ENCODE results near the gene LMAN1L. TPM values are rescaled to one million over a fixed set of nuclear protein-coding genes. Genes with fewer than 3 reads are reported as not detected.

LMAN1L gene
- polyA plus RNA-seq, 1 donor (not counting 4 experiments of a cell fraction or from before 2014, with no cell fraction given): not detected

- H3K4me1 ChIP-seq (ENCODE audit: control insufficient read depth, extremely low read depth, insufficient read depth, low read length): no peaks in the 10 kb centered on the region
- H3K36me3 ChIP-seq (ENCODE audit: control insufficient read depth in 2 of 2, extremely low read depth in 1 of 2, insufficient read depth in 2 of 2, low read length in 2 of 2): no peaks in the 10 kb centered on the region
- H3K27me3 ChIP-seq (ENCODE audit: control insufficient read depth, extremely low read depth, insufficient read depth, low read length): peaks cover 40% of the 10 kb centered on the region
- no peaks in the 10 kb centered on the region for H4K20me1 ChIP-seq (ENCODE audit: control insufficient read depth, extremely low read depth, insufficient read depth, low read length)
- H3K9me1 ChIP-seq (ENCODE audit: control insufficient read depth, extremely low read depth, insufficient read depth, low read length): no peaks in the 10 kb centered on the region
- H2AFZ ChIP-seq (ENCODE audit: control insufficient read depth, low read length): no peak overlapping the region
- no peak overlapping the region for H3K27ac ChIP-seq (ENCODE audit: control insufficient read depth, insufficient read depth, low read length)
- no peak overlapping the region for H3K4me3 ChIP-seq (ENCODE audit: control insufficient read depth in 2 of 3, extremely low read depth in 1 of 3, insufficient read depth in 2 of 3, low read depth in 1 of 3, low read length in 3 of 3)
- FAIRE-seq (no peak), DNase-seq (ENCODE audit: low read depth, low spot score) (no peak)
- no peaks in the 10 kb centered on the region for H3K79me2 ChIP-seq (ENCODE audit: control insufficient read depth, insufficient read depth, low read length)
- dilution Hi-C loops (cut with MboI; ENCODE audit: extremely low pct_ligation_motif_present, low sequenced_read_pairs): no loop called here
- no peaks in the 10 kb centered on the region for H3K9me3 ChIP-seq (ENCODE audit: control insufficient read depth, low read depth, low read length)
- H3K9ac ChIP-seq (ENCODE audit: control insufficient read depth, extremely low read depth, insufficient read depth, low read length): no peak overlapping the region
- no peak overlapping the region for H3K4me2 ChIP-seq (ENCODE audit: control insufficient read depth, extremely low read depth, insufficient read depth, low read depth, low read length)
- TF ChIP-seq, protein P1, sequence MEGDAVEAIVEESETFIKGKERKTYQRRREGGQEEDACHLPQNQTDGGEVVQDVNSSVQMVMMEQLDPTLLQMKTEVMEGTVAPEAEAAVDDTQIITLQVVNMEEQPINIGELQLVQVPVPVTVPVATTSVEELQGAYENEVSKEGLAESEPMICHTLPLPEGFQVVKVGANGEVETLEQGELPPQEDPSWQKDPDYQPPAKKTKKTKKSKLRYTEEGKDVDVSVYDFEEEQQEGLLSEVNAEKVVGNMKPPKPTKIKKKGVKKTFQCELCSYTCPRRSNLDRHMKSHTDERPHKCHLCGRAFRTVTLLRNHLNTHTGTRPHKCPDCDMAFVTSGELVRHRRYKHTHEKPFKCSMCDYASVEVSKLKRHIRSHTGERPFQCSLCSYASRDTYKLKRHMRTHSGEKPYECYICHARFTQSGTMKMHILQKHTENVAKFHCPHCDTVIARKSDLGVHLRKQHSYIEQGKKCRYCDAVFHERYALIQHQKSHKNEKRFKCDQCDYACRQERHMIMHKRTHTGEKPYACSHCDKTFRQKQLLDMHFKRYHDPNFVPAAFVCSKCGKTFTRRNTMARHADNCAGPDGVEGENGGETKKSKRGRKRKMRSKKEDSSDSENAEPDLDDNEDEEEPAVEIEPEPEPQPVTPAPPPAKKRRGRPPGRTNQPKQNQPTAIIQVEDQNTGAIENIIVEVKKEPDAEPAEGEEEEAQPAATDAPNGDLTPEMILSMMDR (optimal IDR thresholded peaks at IDR 0.05 in 1 of 3, IDR thresholded peaks at IDR 0.05 in 1 of 3, conservative IDR thresholded peaks at IDR 0.05 in 1 of 3; ENCODE audit: extremely low read depth in 1 of 3, insufficient read depth in 2 of 3, low read length in 3 of 3): no peak
Measured at GRCh38 chr15:74829486-74829885, 16.9 kb downstream of the LMAN1L start.

DNA sequence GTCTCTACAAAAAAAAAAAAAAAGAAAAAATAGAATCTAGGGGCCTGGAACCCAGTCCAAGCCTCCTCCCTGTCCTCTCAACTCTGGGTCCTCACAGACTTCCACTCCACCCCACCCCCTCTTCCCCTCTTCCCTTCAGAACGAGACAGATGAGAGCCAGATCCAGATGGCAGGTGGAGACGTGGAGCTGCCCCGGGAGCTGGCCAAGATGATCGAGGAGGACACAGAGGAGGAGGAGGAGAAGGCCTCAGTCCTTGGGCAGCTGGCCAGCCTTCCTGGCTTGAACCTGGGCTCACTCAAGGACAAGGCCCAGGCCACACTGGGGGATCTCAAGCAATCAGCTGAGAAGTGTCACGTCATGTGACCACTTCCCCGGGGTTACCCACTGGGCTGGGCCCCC is 17.4 kb downstream of the LMAN1L start:
- FAIRE-seq: no peak

More for the DNA sequence above, 17.4 kb downstream of the LMAN1L start:
- no peaks in the 10 kb centered on the region for H3K36me3 ChIP-seq (ENCODE audit: control insufficient read depth in 2 of 2, extremely low read depth in 1 of 2, insufficient read depth in 2 of 2, low read length in 2 of 2)
- no peak overlapping the region for H3K4me3 ChIP-seq (ENCODE audit: control insufficient read depth in 2 of 3, extremely low read depth in 1 of 3, insufficient read depth in 2 of 3, low read depth in 1 of 3, low read length in 3 of 3)
- H3K79me2 ChIP-seq (ENCODE audit: control insufficient read depth, insufficient read depth, low read length): no peaks in the 10 kb centered on the region
- no peak overlapping the region for H3K27ac ChIP-seq (ENCODE audit: control insufficient read depth, insufficient read depth, low read length)
- H4K20me1 ChIP-seq (ENCODE audit: control insufficient read depth, extremely low read depth, insufficient read depth, low read length): no peaks in the 10 kb centered on the region
- H3K9ac ChIP-seq (ENCODE audit: control insufficient read depth, extremely low read depth, insufficient read depth, low read length): no peak overlapping the region
- no peaks in the 10 kb centered on the region for H3K9me1 ChIP-seq (ENCODE audit: control insufficient read depth, extremely low read depth, insufficient read depth, low read length)
- peaks cover 38% of the 10 kb centered on the region for H3K27me3 ChIP-seq (ENCODE audit: control insufficient read depth, extremely low read depth, insufficient read depth, low read length)
- TF ChIP-seq, protein P1 (optimal IDR thresholded peaks at IDR 0.05 in 1 of 3, IDR thresholded peaks at IDR 0.05 in 1 of 3, conservative IDR thresholded peaks at IDR 0.05 in 1 of 3; ENCODE audit: extremely low read depth in 1 of 3, insufficient read depth in 2 of 3, low read length in 3 of 3): no peak
- no peak for TF ChIP-seq EZH2 (IDR thresholded peaks at IDR 0.05; ENCODE audit: low read length)
- DNase-seq (ENCODE audit: low read depth, low spot score): no peak
- H3K4me2 ChIP-seq (ENCODE audit: control insufficient read depth, extremely low read depth, insufficient read depth, low read depth, low read length): no peak overlapping the region
- no peaks in the 10 kb centered on the region for H3K9me3 ChIP-seq (ENCODE audit: control insufficient read depth, low read depth, low read length)
- dilution Hi-C loops (cut with MboI; ENCODE audit: extremely low pct_ligation_motif_present, low sequenced_read_pairs): no loop called here
- H3K4me1 ChIP-seq (ENCODE audit: control insufficient read depth, extremely low read depth, insufficient read depth, low read length): no peaks in the 10 kb centered on the region
- H2AFZ ChIP-seq (ENCODE audit: control insufficient read depth, low read length): no peak overlapping the region
